ENCODE data around the gene GBGT1.

Gene GBGT1

DNA sequence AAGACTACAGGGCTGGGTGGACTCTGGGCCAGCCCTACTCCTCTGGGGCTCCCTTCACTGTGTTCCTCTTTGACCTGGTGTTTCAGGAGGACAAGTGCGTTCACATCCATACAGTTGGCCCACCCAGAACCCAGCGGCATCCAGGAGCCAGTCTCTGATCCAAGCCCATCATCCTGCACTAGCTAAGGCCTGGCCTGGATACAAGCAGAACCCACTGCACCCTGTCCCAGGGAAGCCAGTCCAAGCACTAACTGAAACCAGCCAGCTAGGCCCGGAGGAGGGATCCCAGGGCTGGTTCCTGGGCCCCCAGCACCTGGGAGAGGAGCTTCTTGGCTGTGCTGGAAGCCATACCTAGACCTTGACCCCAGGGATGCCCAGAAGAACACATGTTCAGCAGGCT lies 4.1 kb upstream of the GBGT1 start:
- Histone ChIP-seq H4K20me1 (ENCODE audit: insufficient read depth, low read length) (no peaks in the 10 kb centered on the region), H3K79me2 (ENCODE audit: insufficient read depth, low read length) (no peaks in the 10 kb centered on the region), H3K27ac (ENCODE audit: low read length) (no peak overlapping the region), H3K4me3 (ENCODE audit: low read depth in 1 of 2, low read length in 2 of 2) (no peak overlapping the region), H3K4me1 (ENCODE audit: insufficient read depth, low read length) (peaks cover 10% of the 10 kb centered on the region), H3K4me2 (ENCODE audit: insufficient read depth, low read length) (no peak overlapping the region), H3K9me3 (ENCODE audit: insufficient read depth, low read length, severe bottlenecking) (no peaks in the 10 kb centered on the region), H3K27me3 (ENCODE audit: insufficient read depth, low read length, poor library complexity) (no peaks in the 10 kb centered on the region), H2AFZ (ENCODE audit: low read depth, low read length) (no peak overlapping the region), H3K36me3 (ENCODE audit: insufficient read depth, low read length) (no peaks in the 10 kb centered on the region), H3K9ac (ENCODE audit: low read depth, low read length) (no peak overlapping the region)
- no peak for ATAC-seq (ENCODE audit: insufficient read depth, low read depth)
- no peak for DNase-seq
- TF ChIP-seq CTCF (IDR thresholded peaks at IDR 0.05; ENCODE audit: borderline replicate concordance, extremely low read depth, low read length, poor library complexity, severe bottlenecking), result no peak
- no peak for TF ChIP-seq EZH2 (IDR thresholded peaks at IDR 0.05; ENCODE audit: borderline replicate concordance, low read depth, low read length, severe bottlenecking)

DNA sequence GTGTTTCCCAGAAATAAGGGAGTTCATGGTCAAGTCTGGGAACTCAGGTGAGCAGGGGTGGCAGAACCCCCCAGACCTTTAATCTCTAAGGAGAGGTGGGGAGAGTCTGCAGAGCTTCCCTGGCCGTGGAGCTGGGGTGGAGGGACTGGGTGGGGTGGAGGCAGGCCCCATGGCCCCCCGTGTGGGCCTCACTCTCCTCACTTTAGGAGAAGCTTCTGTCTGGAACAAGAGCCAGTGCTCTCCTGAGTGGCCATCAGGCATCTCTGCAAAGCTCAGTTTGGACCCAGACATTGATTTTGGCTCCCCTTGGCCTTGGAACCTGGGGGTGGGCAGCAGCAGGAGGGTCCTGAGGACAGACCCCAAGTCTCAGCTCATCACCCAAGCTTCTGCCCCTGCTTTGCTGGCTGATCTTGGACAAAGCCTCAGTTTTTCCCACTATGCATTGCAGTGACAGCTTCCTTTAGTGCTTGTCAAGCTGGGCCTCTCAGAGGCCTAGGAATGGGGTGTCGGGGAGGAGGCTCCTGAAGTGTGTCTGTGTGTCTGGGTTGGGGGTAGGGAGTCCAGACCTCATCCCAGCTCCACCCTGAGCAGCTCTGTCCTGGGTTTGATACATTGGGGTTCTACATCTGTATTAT lies 3.5 kb upstream of the GBGT1 start:
- no peak for TF ChIP-seq EZH2 (IDR thresholded peaks at IDR 0.05; ENCODE audit: borderline replicate concordance, low read depth, low read length, severe bottlenecking)
- TF ChIP-seq CTCF (IDR thresholded peaks at IDR 0.05; ENCODE audit: borderline replicate concordance, extremely low read depth, low read length, poor library complexity, severe bottlenecking), result no peak
- H3K9ac ChIP-seq (ENCODE audit: low read depth, low read length), result no peak overlapping the region
- peaks cover 10% of the 10 kb centered on the region for H3K4me1 ChIP-seq (ENCODE audit: insufficient read depth, low read length)
- H3K4me3 ChIP-seq (ENCODE audit: low read depth in 1 of 2, low read length in 2 of 2), result no peak overlapping the region
- no peak for DNase-seq
- H3K79me2 ChIP-seq (ENCODE audit: insufficient read depth, low read length), result no peaks in the 10 kb centered on the region
- no peaks in the 10 kb centered on the region for H3K36me3 ChIP-seq (ENCODE audit: insufficient read depth, low read length)
- no peak overlapping the region for H2AFZ ChIP-seq (ENCODE audit: low read depth, low read length)
- no peak overlapping the region for H3K27ac ChIP-seq (ENCODE audit: low read length)
- no peaks in the 10 kb centered on the region for H3K9me3 ChIP-seq (ENCODE audit: insufficient read depth, low read length, severe bottlenecking)
- no peak overlapping the region for H3K4me2 ChIP-seq (ENCODE audit: insufficient read depth, low read length)
- H3K27me3 ChIP-seq (ENCODE audit: insufficient read depth, low read length, poor library complexity), result no peaks in the 10 kb centered on the region
- H4K20me1 ChIP-seq (ENCODE audit: insufficient read depth, low read length), result no peaks in the 10 kb centered on the region
- no peak for ATAC-seq (ENCODE audit: insufficient read depth, low read depth)

GRCh38 chr9:133166392-133166791 lies 2.7 kb upstream of the GBGT1 start:
- TF ChIP-seq CTCF (IDR thresholded peaks at IDR 0.05; ENCODE audit: borderline replicate concordance, extremely low read depth, low read length, poor library complexity, severe bottlenecking) (no peak), EZH2 (IDR thresholded peaks at IDR 0.05; ENCODE audit: borderline replicate concordance, low read depth, low read length, severe bottlenecking) (no peak)
- no peaks in the 10 kb centered on the region for H4K20me1 ChIP-seq (ENCODE audit: insufficient read depth, low read length)
- no peaks in the 10 kb centered on the region for H3K79me2 ChIP-seq (ENCODE audit: insufficient read depth, low read length)
- no peaks in the 10 kb centered on the region for H3K36me3 ChIP-seq (ENCODE audit: insufficient read depth, low read length)
- H2AFZ ChIP-seq (ENCODE audit: low read depth, low read length), result no peak overlapping the region
- no peak for DNase-seq
- no peak overlapping the region for H3K27ac ChIP-seq (ENCODE audit: low read length)
- H3K4me1 ChIP-seq (ENCODE audit: insufficient read depth, low read length), result peaks cover 10% of the 10 kb centered on the region
- no peaks in the 10 kb centered on the region for H3K27me3 ChIP-seq (ENCODE audit: insufficient read depth, low read length, poor library complexity)
- no peaks in the 10 kb centered on the region for H3K9me3 ChIP-seq (ENCODE audit: insufficient read depth, low read length, severe bottlenecking)
- no peak overlapping the region for H3K4me2 ChIP-seq (ENCODE audit: insufficient read depth, low read length)
- H3K9ac ChIP-seq (ENCODE audit: low read depth, low read length), result no peak overlapping the region
- no peak for ATAC-seq (ENCODE audit: insufficient read depth, low read depth)
- H3K4me3 ChIP-seq (ENCODE audit: low read depth in 1 of 2, low read length in 2 of 2), result no peak overlapping the region

DNA sequence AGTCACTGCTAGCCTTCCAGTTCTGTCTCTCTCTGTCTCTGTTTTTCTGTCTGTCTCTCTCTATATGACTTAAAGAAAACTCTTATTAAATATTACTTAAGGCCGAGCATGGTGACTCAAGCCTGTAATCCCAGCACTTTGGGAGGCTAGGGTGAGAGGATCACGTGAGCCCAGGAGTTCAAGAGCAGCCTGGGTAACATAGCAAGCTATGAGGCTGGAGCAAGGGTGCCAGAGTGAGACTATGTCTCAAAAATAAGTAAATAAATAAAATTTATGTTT lies 1.7 kb upstream of the GBGT1 start:
- Histone ChIP-seq H4K20me1 (ENCODE audit: insufficient read depth, low read length) (no peaks in the 10 kb centered on the region), H3K9me3 (ENCODE audit: insufficient read depth, low read length, severe bottlenecking) (no peaks in the 10 kb centered on the region), H3K27me3 (ENCODE audit: insufficient read depth, low read length, poor library complexity) (no peaks in the 10 kb centered on the region), H3K79me2 (ENCODE audit: insufficient read depth, low read length) (no peaks in the 10 kb centered on the region), H3K4me1 (ENCODE audit: insufficient read depth, low read length) (peaks cover 10% of the 10 kb centered on the region), H3K4me2 (ENCODE audit: insufficient read depth, low read length) (no peak overlapping the region), H3K27ac (ENCODE audit: low read length) (no peak overlapping the region), H3K36me3 (ENCODE audit: insufficient read depth, low read length) (no peaks in the 10 kb centered on the region), H3K4me3 (ENCODE audit: low read depth in 1 of 2, low read length in 2 of 2) (no peak overlapping the region), H3K9ac (ENCODE audit: low read depth, low read length) (no peak overlapping the region), H2AFZ (ENCODE audit: low read depth, low read length) (no peak overlapping the region)
- DNase-seq (no peak), ATAC-seq (ENCODE audit: insufficient read depth, low read depth) (no peak)
- no peak for TF ChIP-seq EZH2 (IDR thresholded peaks at IDR 0.05; ENCODE audit: borderline replicate concordance, low read depth, low read length, severe bottlenecking)
- no peak for TF ChIP-seq CTCF (IDR thresholded peaks at IDR 0.05; ENCODE audit: borderline replicate concordance, extremely low read depth, low read length, poor library complexity, severe bottlenecking)

Measured in DND-41 (cell line).